ENCODE measurements around the gene SPATS2L.

DNA sequence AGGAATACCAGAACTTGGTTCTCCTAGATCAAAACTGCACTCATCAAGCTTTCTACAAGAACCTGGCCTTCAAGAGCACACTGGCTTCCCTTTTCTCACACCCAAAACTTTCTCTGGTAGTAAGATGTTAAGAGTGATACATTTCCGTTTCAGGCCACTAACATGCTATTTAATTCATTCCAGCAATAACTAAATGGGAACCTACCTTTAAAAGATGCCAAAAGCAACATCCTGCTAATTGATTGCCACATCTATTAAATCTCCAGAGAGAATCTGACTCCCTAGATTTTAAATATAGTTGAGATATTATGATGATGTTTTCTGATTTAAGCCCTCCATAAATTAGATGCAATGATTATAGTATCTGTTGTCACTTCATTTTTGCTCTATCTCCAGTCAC lies 131.8 kb downstream of the SPATS2L start:
- no peak for TF ChIP-seq ZBTB7A (IDR thresholded peaks at IDR 0.05; ENCODE audit: low read depth)
- TF ChIP-seq REST (IDR thresholded peaks at IDR 0.05; ENCODE audit: low read depth), result no peak
- TF ChIP-seq NFIC (IDR thresholded peaks at IDR 0.05), result no peak
- no peak for TF ChIP-seq EGR1 (IDR thresholded peaks at IDR 0.05)
- no peak for TF ChIP-seq FOXM1 (IDR thresholded peaks at IDR 0.05; ENCODE audit: borderline replicate concordance, low read depth)
- no peak for TF ChIP-seq YY1 (IDR thresholded peaks at IDR 0.05; ENCODE audit: low read depth)
- TF ChIP-seq TCF12 (IDR thresholded peaks at IDR 0.05; ENCODE audit: low read depth), result no peak
- no peak for TF ChIP-seq CREB1 (IDR thresholded peaks at IDR 0.05; ENCODE audit: low read depth)
- TF ChIP-seq TEAD4 (IDR thresholded peaks at IDR 0.05), result no peak
- TF ChIP-seq, protein P1, sequence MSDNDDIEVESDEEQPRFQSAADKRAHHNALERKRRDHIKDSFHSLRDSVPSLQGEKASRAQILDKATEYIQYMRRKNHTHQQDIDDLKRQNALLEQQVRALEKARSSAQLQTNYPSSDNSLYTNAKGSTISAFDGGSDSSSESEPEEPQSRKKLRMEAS (IDR thresholded peaks at IDR 0.05), result no peak
- no peak for TF ChIP-seq EP300 (IDR thresholded peaks at IDR 0.05; ENCODE audit: borderline replicate concordance)
- TF ChIP-seq USF1 (IDR thresholded peaks at IDR 0.05), result no peak

Data from Ishikawa (cell line).